ENCODE measurements around the gene TM9SF2. TPM values are rescaled to one million over a fixed set of nuclear protein-coding genes. Genes with fewer than 3 reads are reported as not detected.

TM9SF2 gene
- total RNA-seq, 4 donors from 2014 or later: 19.8 to 189 (median 107) TPM

DNA sequence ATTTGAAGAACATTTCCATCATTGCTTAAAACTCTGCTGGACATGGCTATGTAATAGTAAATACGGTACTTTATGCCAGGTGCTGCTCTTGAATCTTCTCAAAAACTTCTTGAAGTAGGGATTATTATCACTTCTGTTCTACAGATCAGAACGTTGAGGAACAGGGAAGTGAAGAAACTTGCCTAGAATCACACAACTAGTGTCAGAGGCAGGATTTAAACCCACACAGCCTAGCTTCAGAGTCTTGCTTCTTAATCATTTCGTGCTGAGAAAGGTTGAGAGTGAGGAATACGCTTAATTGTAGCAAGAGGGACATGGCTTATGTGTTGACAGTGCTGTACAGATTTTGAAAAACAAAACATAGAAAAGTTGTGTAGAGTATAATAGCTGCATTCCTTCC is 13.5 kb downstream of the TM9SF2 start:
- Histone ChIP-seq H3K4me3 (no peak overlapping the region), H3K27me3 (no peaks in the 10 kb centered on the region), H3K4me1 (no peaks in the 10 kb centered on the region), H3K9me3 (no peaks in the 10 kb centered on the region), H3K36me3 (peaks cover 0 to 21% (median 0%) of the 10 kb centered on the region in 3 donors), H3K27ac (no peak overlapping the region)
- DNase-seq: no peak
- TF ChIP-seq POLR2A (IDR thresholded peaks at IDR 0.05): no peak
- TF ChIP-seq, protein P1, sequence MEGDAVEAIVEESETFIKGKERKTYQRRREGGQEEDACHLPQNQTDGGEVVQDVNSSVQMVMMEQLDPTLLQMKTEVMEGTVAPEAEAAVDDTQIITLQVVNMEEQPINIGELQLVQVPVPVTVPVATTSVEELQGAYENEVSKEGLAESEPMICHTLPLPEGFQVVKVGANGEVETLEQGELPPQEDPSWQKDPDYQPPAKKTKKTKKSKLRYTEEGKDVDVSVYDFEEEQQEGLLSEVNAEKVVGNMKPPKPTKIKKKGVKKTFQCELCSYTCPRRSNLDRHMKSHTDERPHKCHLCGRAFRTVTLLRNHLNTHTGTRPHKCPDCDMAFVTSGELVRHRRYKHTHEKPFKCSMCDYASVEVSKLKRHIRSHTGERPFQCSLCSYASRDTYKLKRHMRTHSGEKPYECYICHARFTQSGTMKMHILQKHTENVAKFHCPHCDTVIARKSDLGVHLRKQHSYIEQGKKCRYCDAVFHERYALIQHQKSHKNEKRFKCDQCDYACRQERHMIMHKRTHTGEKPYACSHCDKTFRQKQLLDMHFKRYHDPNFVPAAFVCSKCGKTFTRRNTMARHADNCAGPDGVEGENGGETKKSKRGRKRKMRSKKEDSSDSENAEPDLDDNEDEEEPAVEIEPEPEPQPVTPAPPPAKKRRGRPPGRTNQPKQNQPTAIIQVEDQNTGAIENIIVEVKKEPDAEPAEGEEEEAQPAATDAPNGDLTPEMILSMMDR (IDR thresholded peaks at IDR 0.05): no peak

- no peak for DNase-seq
- Histone ChIP-seq H3K27ac (no peak overlapping the region), H3K36me3 (peaks cover 0 to 35% (median 0%) of the 10 kb centered on the region in 3 donors), H3K4me3 (no peak overlapping the region), H3K4me1 (no peaks in the 10 kb centered on the region), H3K27me3 (no peaks in the 10 kb centered on the region), H3K9me3 (no peaks in the 10 kb centered on the region)
- TF ChIP-seq, protein P1 (IDR thresholded peaks at IDR 0.05): no peak
- no peak for TF ChIP-seq POLR2A (IDR thresholded peaks at IDR 0.05)
Observed at GRCh38 chr13:99516153-99516929, 15.1 kb downstream of the TM9SF2 start.

GRCh38 chr13:99517577-99517976 is 16.3 kb downstream of the TM9SF2 start:
- no peak overlapping the region for H3K4me3 ChIP-seq
- H3K9me3 ChIP-seq: no peaks in the 10 kb centered on the region
- peaks cover 0 to 47% (median 0%) of the 10 kb centered on the region in 3 donors for H3K36me3 ChIP-seq
- no peaks in the 10 kb centered on the region for H3K27me3 ChIP-seq
- no peak for DNase-seq
- TF ChIP-seq, protein P1 (IDR thresholded peaks at IDR 0.05): no peak
- no peak for TF ChIP-seq POLR2A (IDR thresholded peaks at IDR 0.05)
- no peak overlapping the region for H3K27ac ChIP-seq
- no peaks in the 10 kb centered on the region for H3K4me1 ChIP-seq

DNA sequence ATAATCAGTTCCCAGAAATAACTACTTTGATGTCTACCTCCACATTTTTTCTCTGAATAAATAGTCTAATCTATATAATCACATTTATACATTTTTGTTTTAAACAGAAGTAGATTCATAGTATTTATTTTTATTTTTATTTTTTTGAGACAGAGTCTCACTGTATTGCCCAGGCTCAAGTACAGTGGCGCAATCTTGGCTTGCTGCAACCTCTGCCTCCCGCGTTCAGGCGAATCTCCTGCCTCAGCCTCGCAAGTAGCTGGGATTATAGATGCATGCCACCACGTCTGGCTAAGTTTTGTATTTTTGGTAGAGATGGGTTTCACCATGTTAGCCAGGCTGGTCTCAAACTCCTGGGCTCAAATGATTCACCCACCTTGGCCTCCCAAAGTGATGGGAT is 16.7 kb downstream of the TM9SF2 start:
- H3K27ac ChIP-seq: no peak overlapping the region
- peaks cover 0 to 51% (median 0%) of the 10 kb centered on the region in 3 donors for H3K36me3 ChIP-seq
- H3K4me3 ChIP-seq: no peak overlapping the region
- H3K4me1 ChIP-seq: no peaks in the 10 kb centered on the region
- TF ChIP-seq, protein P1 (IDR thresholded peaks at IDR 0.05): no peak
- no peak for TF ChIP-seq POLR2A (IDR thresholded peaks at IDR 0.05)
- DNase-seq: no peak
- no peaks in the 10 kb centered on the region for H3K27me3 ChIP-seq
- H3K9me3 ChIP-seq: no peaks in the 10 kb centered on the region

- Histone ChIP-seq H3K27ac (no peak overlapping the region), H3K9me3 (no peaks in the 10 kb centered on the region), H3K36me3 (peaks cover 0 to 84% (median 0%) of the 10 kb centered on the region in 3 donors), H3K4me3 (no peak overlapping the region), H3K4me1 (no peaks in the 10 kb centered on the region), H3K27me3 (no peaks in the 10 kb centered on the region)
- TF ChIP-seq, protein P1 (IDR thresholded peaks at IDR 0.05): no peak
- TF ChIP-seq POLR2A (IDR thresholded peaks at IDR 0.05): no peak
- no peak for DNase-seq
Observed at GRCh38 chr13:99522298-99522697, 21.0 kb downstream of the TM9SF2 start.

All from Peyer's patch (tissue), 4 donors.